T-helper 9 cell (primary cell): ENCODE results near the gene BARX1.
"Not testable (repeated sequence)": the region's sequence is repeated elsewhere in the genome, so short reads cannot be mapped to it uniquely, and the experiment has no call there.

ENCODE experiments used
- DNase-seq: peaks from one replicate; pipeline ENCODE4 v3.0.0-alpha.2; 2020
- total RNA-seq, 2 donors: gene quantifications; one replicate each; lab custom pipeline; 2026; lab: John Stamatoyannopoulos, UW

The BARX1 gene, protein sequence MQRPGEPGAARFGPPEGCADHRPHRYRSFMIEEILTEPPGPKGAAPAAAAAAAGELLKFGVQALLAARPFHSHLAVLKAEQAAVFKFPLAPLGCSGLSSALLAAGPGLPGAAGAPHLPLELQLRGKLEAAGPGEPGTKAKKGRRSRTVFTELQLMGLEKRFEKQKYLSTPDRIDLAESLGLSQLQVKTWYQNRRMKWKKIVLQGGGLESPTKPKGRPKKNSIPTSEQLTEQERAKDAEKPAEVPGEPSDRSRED
- total RNA-seq, result 0 to 0.48 reads per million in 2 donors

DNA sequence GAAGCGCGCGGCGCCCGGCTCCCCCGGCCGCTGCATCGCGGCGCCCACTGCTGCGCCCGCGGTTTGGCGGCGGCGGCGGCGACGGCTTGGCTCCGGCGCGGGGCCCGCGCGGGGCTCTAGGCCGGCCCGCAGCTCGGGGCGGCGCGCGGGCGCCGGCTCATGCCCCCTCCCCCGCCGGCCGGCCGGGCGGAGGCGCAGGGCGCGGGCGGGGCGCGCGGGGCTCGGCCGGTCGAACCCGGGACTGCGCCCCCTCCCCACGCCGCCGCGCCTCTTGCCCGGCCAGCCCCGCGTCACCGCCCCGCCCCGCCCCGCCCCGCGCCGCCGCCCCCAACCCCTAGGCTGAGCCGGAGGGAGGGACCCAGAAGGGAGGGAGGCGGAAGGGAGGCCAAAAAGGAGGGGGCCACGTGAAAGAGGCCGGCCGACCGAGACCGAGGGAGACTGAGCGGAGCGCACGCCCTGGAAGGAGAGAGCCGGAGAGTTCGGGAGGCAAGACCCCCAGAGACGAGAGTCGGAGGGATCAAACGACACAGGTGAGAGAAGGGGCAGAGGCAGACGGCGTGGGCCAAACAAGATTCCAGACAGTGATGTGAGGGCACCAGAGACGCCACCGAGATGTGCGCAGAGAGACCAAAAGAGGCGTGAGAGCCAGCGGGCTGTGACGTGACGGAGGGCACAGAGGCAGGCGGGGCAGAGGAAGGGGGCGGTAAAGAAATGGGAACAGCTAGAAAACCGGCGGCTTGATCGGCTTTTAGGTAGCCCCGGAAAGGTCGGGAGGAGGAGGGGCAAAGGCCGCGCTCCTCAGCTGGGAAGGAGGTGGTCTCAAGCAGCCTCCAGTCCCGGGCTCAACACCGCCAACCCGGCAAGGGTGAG, at the start of gene BARX1:
BARX1 (minus strand) TSS at position 245 of the 870 bp plus-strand sequence; CDS start at position 36, 209 bp downstream.
- no peak for DNase-seq

DNA sequence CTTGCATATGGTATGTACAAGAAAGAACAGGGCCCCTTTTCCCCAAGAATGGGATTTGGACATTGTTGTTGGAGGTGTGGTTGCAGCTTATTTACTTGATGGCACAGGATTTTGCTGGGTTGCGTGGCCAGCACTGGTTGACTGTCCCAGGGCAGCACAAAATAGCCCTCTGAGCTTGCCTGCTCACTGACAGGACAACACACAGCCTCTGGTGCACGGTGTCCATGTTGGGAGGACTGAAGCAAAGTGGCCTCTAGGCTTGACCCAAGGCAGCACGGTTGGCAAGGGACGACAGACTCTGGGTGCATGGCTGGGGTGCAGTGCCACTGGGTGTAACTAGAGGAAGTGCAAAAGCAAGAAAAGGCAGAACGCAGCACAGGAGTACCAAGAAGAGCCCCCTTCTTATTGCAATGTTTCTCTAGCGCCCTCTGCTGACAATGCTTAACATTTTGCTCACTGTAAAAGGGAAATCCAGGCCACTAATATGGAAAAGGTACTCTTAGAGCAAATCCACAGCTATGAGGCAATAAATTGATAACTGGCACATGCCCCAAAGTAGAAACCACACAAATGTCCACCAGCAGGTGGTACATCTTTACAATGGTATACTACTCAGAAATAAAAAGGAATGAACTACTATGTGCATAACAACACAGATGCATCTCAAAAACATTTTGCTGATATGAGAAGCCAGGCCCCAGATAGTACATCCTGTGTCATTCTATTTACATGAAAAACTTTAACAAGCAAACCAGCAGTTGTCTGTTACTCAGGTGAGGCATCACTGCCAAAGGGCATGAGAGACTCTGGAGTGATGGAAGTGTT, 47.4 kb upstream of the BARX1 start:
- no peak for DNase-seq

DNA sequence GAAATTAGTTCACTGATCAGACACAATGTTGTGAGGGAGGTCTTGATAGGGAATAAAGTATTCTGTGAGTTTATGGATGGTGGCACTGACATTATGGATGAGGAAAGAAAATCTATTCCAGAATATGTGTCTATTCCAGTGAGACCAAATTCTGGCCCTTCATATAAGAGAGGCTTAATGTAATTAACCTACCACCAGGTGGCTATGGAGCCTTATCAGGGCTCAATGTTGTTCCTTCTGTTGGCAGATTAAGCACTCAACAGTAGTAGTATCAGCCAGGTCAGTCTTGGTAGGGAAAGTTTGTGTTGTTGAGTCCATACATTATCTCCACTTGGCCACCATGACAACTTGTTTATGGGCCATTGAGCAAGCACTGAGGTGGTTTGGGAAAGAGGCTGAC, 41.7 kb upstream of the BARX1 start:
- DNase-seq, result no peak

DNA sequence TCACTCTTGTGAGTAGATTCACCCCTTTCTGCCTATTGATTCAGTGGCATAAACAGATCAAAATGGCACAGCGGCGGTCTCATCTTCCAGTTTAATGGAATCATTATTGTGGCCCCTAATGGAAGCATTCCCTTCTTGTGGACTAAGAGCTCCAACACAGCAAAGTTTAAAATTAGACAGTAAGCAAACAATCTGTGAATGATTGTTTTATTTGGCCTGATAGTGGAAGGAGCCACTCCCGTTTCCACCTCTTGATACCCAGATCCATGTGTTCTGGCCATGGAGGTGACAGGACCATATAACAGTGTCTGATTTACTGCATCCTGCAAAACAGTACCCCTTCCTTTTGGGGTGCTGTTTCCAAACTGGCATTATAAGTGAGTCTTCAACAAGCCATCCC, 41.2 kb upstream of the BARX1 start:
- DNase-seq, result no peak

DNA sequence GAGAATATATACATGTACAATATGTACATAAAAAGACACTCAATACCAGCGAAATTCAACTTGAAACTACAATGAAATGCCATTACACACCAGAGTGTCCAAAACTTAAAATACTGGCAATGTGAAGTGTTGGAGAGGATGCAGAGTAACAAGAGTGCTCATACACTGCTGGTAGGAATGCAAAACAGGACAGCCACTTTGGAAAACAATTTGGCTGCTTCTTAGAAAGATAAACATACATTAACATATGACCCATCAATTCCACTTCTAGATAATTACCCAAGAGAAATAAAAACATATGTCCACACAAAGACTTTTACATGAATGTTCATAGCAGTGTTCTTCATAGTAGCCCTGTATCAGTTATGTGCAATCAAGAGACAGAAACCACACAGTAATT, 39.4 kb upstream of the BARX1 start:
- no peak for DNase-seq

DNA sequence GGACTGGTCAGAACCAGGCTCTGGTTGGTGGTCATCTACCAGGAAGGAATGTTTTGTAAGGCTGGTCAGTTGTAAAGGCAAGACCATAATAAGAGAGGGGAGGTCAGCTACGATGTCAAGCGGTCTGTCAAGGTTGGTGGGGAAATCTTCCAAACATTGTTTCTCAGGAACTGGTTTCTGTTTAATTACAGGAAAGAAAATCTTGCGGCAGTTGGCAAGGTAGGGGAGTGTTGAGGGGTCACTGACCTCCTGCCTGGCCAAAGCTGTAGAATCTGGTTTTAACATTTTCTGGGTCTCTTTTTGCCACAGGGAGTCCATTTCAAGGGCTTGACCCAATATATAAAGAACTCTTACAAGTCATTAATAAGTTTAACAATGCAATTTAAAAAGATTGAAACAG, 39.0 kb upstream of the BARX1 start:
- DNase-seq, result no peak

DNA sequence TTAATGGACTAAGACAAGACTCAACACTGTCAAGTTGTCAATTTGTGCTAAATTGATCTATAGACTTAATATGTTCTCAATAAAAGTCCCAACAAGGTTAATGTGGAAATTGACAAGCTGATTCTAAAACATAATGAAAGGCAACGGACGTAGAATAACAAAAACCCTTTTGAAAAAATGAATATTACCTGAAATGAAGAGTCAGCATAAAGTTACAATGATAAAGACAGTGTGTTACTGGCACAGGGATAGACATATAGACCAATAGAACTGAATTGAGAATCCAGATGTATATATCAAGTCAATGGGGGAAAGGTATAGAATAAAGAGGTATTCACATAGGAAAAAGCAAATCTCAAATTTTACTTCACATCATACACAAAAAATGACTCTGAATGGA, 37.7 kb upstream of the BARX1 start:
- no peak for DNase-seq

DNA sequence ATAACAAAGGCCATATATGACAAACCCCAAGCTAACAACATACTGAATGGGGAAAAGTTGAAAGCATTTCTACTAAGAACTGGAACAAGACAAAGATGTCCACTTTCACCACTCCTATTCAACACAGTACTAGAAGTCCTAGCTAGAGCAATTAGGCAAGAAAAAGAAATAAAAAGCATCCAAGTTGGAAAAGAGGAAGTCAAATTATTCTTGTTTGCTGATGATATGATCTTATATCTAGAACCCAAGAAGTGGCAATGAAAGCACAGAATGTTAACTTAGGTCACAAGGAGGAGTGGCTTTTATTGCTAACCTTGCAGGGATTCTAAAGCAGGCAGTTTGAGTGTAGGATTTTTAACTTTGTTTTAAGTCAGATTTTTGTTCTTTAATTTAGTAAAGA, 35.3 kb upstream of the BARX1 start:
- DNase-seq, result no peak

DNA sequence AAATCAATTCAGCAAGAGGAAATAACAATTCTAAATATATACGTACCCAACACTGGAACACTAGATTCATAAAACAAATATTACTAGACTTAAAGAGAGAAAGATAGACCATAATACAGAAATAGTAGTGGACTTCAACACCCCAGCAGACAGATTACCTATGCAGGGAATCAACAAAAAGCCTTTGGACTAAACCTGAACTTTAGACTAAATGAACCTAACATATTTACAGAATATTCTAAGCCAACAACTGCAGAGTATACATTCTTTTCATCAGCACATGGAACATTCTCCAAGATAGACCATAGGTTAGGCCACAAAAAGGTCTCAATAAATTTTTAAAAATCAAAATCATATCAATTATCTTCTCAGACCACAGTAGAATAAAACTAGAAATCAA, 32.9 kb upstream of the BARX1 start:
- no peak for DNase-seq

DNA sequence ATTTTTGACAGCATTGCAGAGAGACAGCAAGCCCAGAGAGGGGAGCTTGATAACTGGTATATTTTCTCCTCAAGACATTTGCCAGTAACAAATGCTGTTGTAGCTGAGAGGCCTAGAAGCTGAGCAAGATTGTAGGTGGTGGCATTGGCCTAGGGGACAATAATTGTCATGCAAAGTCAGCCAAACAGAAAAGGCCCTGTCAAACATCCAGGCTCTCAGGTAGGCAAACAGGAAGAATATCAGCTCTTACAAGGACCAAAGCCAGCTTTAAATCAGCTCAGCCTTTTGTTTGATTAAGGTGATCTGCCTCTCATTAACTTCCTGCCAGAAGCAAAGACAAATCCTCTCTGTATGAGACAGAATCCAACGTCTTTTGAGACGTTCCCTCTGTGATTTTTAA, 29.7 kb upstream of the BARX1 start:
- DNase-seq, result no peak

DNA sequence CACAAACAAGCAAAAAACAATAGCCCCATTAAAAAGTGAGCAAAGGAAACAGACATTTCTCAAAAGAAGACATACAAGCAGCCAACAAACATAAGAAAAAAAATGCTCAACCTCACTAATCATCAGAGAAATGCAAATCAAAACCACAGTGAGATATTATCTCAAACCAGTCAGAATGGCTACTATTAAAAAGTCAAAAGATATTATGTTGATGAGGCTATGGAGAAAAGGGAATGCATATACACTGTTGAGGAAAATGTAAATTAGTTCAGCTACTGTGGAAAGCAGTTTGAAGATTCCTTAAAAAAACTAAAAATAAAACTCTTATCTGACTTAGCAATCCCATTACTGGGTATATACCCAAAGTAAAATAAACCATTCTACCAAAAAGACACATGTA, 28.7 kb upstream of the BARX1 start:
- DNase-seq, result no peak

DNA sequence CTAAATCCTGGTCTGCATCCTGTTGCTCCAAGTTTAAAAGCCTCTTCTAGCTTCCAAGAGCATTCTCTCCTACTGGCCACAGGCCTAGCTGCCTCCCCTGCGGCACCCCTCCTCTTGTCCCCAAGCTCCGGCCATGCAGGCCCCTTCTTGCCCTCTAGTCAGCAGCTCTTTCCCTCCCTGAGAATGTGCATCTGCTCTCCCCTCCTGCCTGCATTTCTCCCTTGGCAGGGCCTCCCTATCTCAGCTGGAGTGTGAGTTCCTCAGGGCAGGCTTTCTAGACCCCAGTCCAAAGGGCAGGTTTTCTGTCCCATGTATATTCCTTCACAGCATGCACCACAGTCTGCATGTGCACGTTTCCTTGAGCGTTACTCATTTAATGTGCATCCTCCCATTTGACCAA, 24.6 kb upstream of the BARX1 start:
- DNase-seq, result no peak

DNA sequence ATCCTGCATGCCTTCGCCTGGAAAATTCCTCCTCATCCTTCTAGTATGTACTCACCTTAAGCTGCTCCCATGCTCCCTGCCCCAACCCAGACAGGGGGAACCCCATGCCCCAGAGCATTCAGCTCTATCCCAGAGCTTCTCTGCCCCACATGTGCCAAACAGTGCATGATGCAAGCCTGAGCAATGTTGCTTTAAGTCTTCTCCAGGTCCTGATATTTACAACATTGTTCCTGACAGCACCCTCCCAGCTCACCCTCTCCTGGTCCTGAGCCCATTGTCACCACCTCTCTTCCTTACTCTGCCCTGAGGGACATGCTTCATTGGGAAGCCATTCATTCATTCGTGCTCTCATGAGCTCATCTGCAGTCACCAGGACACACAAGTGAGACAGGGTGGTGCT, 23.4 kb upstream of the BARX1 start:
- DNase-seq, result no peak

DNA sequence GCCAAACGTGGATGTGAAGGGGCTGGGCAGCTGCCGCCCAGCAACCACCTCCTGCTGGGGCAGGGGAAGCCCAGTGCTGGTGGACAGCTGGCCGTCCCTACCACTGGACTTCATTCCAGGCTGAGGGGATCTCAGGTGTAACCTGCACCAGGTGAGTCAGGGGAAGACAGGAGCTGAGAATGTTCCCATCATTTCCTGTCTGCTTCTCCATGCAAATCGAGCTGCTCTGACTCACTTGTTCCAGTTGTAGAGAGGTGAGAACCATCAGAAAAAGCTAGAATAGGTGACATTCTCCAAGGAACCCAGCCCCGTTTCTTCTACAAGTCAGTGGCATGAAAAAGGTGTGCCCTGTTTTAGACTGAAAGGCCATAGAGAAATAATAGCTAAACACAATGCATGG, 21.8 kb upstream of the BARX1 start:
- DNase-seq, result no peak

DNA sequence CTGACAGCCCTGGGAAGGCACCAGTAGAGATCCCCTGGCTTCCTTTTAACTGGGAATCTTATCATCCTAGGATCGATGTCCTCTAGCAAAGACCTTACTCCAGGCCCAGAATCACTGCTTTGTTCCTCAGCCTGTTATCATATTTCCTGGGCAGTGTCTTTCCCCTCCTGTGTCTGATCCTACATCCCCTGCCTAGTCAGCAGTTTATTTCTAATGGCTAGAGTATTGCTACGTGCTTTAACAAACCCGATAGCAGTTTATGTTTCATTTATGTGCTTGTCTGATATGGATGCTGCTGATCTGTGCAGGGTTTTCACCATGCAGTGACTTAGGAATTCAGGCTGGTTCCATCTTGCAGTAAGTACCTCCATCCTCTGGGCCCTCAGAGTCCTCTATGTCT, 20.9 kb upstream of the BARX1 start:
- no peak for DNase-seq

DNA sequence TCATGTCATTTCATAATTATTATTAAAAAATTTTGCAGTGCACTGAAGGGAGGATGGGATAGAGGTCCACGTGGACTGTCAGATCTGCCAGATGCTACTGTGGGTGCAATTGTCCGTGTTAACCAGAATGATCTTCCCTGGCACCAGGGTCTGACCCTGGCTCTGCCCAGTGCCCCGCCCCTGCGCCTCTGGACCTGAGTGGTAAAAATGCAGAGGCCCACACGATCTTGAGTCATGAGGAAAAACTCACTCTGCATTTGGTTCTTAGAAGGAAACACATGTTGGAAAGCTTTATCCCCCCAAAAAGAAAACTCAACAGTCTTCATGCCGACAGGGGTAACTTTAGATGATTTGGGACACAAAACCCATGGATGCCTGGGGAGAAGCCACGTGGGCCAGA, 20.1 kb upstream of the BARX1 start:
- no peak for DNase-seq

DNA sequence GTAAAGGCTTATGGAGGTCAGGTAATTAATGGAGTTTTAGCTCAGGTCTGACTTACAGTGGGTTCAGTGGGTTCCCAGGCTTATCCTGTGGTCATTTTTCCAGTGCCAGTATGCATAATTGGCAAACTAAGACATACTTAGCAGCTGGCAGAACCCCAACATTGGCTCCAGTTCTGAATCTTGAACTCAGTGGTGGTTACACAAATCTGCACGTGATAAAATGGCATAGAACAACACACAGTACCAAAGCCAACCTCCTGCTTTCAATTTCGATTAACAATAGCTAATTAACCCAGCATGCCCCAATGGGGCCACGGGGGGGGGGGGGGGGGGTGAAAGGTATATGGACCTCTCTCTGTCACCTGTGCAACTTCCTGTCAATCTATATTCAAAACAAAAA, 19.0 kb upstream of the BARX1 start:
- DNase-seq, result no peak

DNA sequence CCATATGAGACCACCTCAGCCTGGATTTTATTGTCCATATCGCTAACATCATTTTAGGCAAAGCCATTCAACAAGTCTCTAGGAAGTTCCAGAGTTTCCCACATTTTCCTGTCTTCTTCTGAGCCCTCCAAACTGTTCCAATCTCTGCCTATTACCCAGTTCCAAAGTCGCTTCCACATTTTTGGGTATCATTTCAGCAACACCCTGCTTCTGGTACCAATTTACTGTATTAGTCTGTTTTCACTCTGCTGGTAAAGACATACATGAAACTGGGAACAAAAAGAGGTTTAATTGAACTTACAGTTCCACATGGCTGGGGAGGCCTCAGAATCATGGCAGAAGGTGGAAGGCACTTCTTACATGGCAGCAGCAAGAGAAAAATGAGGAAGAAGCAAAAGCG, 17.5 kb upstream of the BARX1 start:
- DNase-seq, result not testable (repeated sequence)

DNA sequence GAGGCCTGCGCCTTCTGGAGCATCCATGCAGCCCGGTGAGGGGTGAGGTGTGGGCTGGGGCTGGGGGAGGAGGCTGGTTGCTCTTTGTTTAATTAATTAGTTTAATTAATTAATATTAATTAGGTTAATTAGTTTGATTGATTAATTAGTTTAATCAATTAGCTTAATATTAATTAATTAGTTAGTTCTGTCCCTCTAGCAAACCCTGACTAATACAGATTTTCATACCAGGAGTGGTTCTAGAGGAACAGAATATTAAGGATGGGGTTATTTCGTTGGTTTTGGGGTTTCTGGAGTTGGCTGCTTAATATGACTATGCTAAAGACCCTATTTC, 14.1 kb upstream of the BARX1 start:
- no peak for DNase-seq

DNA sequence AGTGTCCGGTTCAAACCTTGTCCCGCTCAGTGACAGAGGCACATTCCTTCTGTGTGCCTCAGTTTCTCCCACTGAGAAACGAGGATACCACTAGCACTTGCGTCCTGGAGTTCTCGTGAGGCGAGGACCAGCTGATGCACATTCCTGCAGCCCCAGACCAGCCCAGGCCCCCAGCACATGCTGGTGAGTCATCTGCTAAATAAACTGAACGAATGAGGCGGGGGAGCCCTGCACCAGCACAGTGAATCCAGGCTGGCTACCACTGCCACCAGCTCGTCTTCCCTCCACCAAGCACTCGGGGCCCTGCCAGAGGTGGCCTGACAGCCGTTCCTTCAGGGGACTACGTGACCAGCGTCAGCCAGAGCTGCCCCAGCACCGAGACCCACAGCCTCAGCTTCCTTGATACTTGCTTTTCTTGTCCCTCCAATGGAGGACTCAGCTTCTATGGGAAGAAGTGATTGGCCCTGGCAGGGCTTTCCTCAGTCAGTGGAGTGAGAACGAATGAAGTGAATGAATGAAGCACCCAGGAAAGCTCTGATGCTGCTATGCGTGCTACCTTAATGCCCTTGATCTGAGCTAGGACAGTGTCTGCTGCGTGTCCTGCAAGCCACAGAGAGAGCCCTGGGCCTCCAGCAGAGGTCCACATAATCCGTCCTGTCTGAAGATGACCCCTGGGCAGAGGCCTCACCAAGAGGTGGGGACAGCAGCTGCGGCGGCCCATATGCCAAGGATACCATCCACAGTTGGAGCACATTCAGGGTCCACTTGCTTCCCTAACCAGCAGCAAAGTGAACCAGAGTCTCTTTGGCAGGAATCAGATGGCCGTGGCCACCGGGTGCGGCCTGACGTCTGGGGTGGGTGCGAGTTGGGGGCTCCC, 13.5 kb upstream of the BARX1 start:
- no peak for DNase-seq

DNA sequence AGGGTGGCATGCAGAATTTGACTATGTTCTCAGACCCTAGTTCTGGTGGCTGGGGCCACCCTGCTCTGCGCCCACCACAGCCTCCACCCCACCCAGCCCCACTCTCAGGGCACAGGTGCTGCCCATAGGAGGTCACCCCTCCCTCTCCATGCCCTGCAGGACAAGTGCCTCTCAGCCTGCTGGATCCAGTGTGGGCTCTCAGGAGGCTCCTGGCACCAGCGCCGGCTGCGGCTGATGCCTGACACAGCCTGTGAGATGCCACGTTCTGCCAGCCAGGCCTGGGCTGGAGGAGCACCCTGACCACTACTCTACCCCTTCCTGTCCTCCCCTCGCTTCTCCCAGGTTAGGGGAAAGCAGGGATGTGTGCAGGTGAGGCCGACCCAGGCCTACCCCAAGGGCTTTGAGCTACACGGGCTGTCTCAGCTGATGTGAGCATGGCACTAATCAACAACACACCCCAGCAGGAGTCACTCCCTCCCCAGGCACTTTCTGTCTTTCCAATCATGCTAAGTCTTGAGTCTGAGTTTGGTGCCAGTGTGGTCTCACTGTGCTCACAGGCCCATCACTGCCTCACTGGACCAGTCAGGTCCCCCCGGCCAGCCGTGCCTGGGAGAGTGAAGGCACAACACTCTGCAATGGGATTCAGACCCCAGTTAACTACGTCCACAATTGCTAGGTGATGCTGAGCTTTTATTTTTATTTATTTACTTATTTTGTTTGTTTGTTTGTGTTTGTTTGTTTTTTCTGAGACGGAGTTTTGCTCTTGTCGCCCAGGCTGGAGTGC, 12.1 kb upstream of the BARX1 start:
- no peak for DNase-seq
